NB4 (cell line): ENCODE results near the gene BCO2.

Experiments
- DNase-seq: peaks from one replicate; pipeline ENCODE4 v3.0.0; 2010; ENCODE audit warnings: low read depth
- H3K4me3 ChIP-seq: one replicate; pipeline ENCODE4 v1.5.1; 2011; ENCODE audit warnings: mild to moderate bottlenecking, low read depth, low read length, moderate library complexity
- CTCF ChIP-seq: IDR thresholded peaks from one replicate; pipeline ENCODE4 v1.5.1; 2012; ENCODE audit warnings: low read depth, low read length
- MAX ChIP-seq: IDR thresholded peaks from 2 replicates; pipeline ENCODE4 v1.6.1; 2011; ENCODE audit warnings: low read depth, low read length
- MYC ChIP-seq: IDR thresholded peaks from 2 replicates; pipeline ENCODE4 v1.6.1; 2011; ENCODE audit warnings: low read depth, low read length
- POLR2A ChIP-seq: IDR thresholded peaks from 2 replicates; pipeline ENCODE4 v1.6.1; 2011; ENCODE audit warnings: mild to moderate bottlenecking; ENCODE audit not compliant: insufficient read length; ENCODE audit errors: extremely low read depth

BCO2 gene

GRCh38 chr11:112222303-112222702, 47.0 kb downstream of the BCO2 start:
- no peak overlapping the region for H3K4me3 ChIP-seq

DNA sequence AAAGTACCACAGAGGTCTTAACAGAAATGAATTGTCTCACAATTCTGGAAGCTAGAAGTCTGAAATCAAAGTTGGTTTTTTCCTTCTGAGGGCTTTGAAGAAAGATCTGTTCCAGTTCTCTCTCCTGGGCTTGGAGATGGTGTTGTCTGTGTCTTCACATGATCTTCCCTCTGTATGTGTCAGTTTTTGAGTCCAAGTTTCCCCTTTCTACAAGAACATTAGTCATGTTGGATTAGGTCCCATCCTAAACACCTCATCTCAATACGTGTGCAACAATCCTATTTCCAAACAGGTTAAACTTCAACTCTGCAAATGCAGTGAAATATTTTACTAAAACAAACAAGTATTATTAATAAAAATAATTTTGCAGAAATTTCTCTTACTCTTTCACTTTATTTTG, 47.8 kb downstream of the BCO2 start:
- TF ChIP-seq POLR2A (no peak), MAX (no peak), CTCF (no peak), MYC (no peak)
- DNase-seq = no peak
- no peak overlapping the region for H3K4me3 ChIP-seq

More at GRCh38 chr11:112222303-112222702, 47.0 kb downstream of the BCO2 start:
- TF ChIP-seq MYC = no peak
- TF ChIP-seq MAX = no peak
- TF ChIP-seq CTCF = no peak
- no peak for TF ChIP-seq POLR2A
- DNase-seq = peak; percentile 28

GRCh38 chr11:112223754-112224532, 48.6 kb downstream of the BCO2 start:
- TF ChIP-seq MYC = no peak
- no peak for TF ChIP-seq CTCF
- TF ChIP-seq MAX = no peak
- no peak for TF ChIP-seq POLR2A
- H3K4me3 ChIP-seq = no peak overlapping the region
- no peak for DNase-seq

DNA sequence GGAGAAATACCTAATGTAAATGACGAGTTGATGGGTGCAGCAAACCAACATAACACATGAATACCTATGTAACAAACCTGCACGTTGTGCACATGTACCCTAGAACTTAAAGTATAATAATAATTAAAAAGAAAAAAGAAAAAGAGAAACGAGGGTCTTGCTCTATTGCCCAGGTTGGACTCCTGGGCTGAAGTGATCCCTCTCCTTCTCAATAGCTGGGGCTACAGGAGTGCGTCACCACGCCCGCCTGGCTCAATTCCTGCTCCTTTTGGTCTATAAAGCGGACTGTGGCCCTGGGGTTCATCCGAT, 50.4 kb downstream of the BCO2 start:
- TF ChIP-seq CTCF (no peak), MAX (no peak), POLR2A (no peak)
- DNase-seq = no peak
- H3K4me3 ChIP-seq = peak overlapping the region; percentile 92

DNA sequence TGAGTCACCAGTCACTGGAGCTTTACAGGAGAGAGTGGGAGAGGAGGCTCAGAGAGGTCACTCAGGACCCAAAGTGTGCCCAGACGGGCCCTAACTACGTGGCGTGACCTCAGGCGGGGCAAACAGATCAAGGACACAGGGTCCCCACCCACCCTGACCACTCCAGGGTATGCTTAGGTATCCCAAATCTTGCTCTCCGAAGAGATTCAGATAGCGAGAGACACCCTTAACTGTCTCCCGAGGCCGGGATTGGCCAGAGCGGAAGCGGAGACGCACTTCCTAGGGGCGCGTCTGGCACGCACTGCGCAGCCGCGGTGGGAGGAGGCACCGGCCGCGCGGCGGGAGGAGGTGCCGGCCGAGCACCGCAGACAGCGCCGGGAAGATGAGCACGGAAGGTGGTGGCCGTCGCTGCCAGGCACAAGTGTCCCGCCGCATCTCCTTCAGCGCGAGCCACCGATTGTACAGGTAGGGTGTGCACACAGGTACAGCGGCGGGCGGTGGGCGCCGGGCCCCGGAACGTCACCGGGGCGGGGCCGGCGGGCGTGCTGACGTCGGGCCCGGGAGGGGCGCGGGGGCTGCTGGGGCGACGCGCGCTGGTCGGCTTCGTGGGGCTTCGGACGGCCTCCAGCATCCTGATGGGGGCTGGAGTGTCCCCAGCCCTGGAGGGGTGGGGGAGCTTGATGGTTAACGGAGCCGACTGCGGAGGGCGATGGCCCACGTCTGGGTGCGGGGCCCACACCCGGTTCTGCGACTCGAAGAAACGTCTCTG, 50.9 kb downstream of the BCO2 start, which contains the start of gene PTS:
Gene PTS, plus strand, starts transcription at position 367 of the 769 bp plus-strand sequence. Its CDS starts 16 bp downstream, at position 383.
- no peak for TF ChIP-seq CTCF
- TF ChIP-seq POLR2A = peak; percentile 94
- peak; percentile 27 for TF ChIP-seq MAX
- peak; percentile 51 for TF ChIP-seq MYC
- H3K4me3 ChIP-seq = peak within 1 kb of the TSS; percentile 92
- DNase-seq = peak; percentile 91
